ENCODE results near the gene TMEM213. TPM values are rescaled to one million over a fixed set of nuclear protein-coding genes. Genes with fewer than 3 reads are reported as not detected.

The TMEM213 gene
- total and polyA plus RNA-seq, 9 of the 15 experiments (the other 6 are each of a cell fraction or from before 2014, with no cell fraction given) = not detected

GRCh38 chr7:138814816-138815332 is 17.1 kb downstream of the TMEM213 start:
- CTCF ChIA-PET (ENCODE audit: low intra/inter-chr PET ratio) = no interaction called here
- ATAC-seq = no peak
- DNase-seq (ENCODE audit: extremely low read depth in 1 of 4, low spot score in 3 of 4) = no peak
- intact Hi-C loops (cut with micrococcal nuclease) = no loop called here
- H3K9me1 ChIP-seq (ENCODE audit: control insufficient read depth, insufficient read depth, low read length) = no peaks in the 10 kb centered on the region
- H3K4me3 ChIP-seq = no peak overlapping the region
- FAIRE-seq = no peak
- BruUV-seq (replicated peaks) = no TSS peak
- no peaks in the 10 kb centered on the region for H3K4me1 ChIP-seq (replicated peaks in 1 of 2; ENCODE audit: control insufficient read depth in 2 of 2, insufficient read depth in 2 of 2, low read length in 2 of 2)
- no peaks in the 10 kb centered on the region for H3K36me3 ChIP-seq (ENCODE audit: control insufficient read depth, insufficient read depth, low read length)
- H3K79me2 ChIP-seq (ENCODE audit: control insufficient read depth, insufficient read depth, low read length) = no peaks in the 10 kb centered on the region
- POLR2A ChIA-PET = interaction anchor here (0.6 kb wide), 1 partner anchor 203 kb away, joined by 4 read pairs; no protein-coding TSS in a partner anchor
- 0% methylated on average over 1 of the region's 1 CpG for WGBS (ENCODE audit: insufficient coverage, low coverage, missing lambda C conversion rate)
- no peaks in the 10 kb centered on the region for H3K9me3 ChIP-seq (replicated peaks; ENCODE audit: control insufficient read depth, insufficient read depth, low read depth, low read length)
- no peaks in the 10 kb centered on the region for H4K20me1 ChIP-seq (replicated peaks; ENCODE audit: control insufficient read depth, insufficient read depth, low read length)
- TF ChIP-seq BCLAF1 (IDR thresholded peaks at IDR 0.05; ENCODE audit: borderline replicate concordance in 1 of 2, control insufficient read depth in 1 of 2, low read depth in 2 of 2, low read length in 1 of 2) = no peak
- no peak for TF ChIP-seq NRF1 (conservative IDR thresholded peaks at IDR 0.05 in 1 of 2, IDR thresholded peaks at IDR 0.05 in 1 of 2)
- TF ChIP-seq, protein P1, sequence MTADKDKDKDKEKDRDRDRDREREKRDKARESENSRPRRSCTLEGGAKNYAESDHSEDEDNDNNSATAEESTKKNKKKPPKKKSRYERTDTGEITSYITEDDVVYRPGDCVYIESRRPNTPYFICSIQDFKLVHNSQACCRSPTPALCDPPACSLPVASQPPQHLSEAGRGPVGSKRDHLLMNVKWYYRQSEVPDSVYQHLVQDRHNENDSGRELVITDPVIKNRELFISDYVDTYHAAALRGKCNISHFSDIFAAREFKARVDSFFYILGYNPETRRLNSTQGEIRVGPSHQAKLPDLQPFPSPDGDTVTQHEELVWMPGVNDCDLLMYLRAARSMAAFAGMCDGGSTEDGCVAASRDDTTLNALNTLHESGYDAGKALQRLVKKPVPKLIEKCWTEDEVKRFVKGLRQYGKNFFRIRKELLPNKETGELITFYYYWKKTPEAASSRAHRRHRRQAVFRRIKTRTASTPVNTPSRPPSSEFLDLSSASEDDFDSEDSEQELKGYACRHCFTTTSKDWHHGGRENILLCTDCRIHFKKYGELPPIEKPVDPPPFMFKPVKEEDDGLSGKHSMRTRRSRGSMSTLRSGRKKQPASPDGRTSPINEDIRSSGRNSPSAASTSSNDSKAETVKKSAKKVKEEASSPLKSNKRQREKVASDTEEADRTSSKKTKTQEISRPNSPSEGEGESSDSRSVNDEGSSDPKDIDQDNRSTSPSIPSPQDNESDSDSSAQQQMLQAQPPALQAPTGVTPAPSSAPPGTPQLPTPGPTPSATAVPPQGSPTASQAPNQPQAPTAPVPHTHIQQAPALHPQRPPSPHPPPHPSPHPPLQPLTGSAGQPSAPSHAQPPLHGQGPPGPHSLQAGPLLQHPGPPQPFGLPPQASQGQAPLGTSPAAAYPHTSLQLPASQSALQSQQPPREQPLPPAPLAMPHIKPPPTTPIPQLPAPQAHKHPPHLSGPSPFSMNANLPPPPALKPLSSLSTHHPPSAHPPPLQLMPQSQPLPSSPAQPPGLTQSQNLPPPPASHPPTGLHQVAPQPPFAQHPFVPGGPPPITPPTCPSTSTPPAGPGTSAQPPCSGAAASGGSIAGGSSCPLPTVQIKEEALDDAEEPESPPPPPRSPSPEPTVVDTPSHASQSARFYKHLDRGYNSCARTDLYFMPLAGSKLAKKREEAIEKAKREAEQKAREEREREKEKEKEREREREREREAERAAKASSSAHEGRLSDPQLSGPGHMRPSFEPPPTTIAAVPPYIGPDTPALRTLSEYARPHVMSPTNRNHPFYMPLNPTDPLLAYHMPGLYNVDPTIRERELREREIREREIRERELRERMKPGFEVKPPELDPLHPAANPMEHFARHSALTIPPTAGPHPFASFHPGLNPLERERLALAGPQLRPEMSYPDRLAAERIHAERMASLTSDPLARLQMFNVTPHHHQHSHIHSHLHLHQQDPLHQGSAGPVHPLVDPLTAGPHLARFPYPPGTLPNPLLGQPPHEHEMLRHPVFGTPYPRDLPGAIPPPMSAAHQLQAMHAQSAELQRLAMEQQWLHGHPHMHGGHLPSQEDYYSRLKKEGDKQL (CRISPR knock-in tag; IDR thresholded peaks at IDR 0.05; ENCODE audit: borderline replicate concordance) = no peak
- TF ChIP-seq XRCC3 (IDR thresholded peaks at IDR 0.05) = no peak
- TF ChIP-seq ARID1B (IDR thresholded peaks at IDR 0.05) = no peak
- TF ChIP-seq NONO (IDR thresholded peaks at IDR 0.05; ENCODE audit: low read depth in 2 of 2, low read length in 1 of 2) = no peak
- TF ChIP-seq YY1 (IDR thresholded peaks at IDR 0.05; ENCODE audit: borderline replicate concordance in 1 of 3, control insufficient read depth in 1 of 3, extremely low read depth in 1 of 3, insufficient read depth in 3 of 3, insufficient read length in 1 of 3, insufficient replicate concordance in 2 of 3, low read depth in 1 of 3, low read length in 2 of 3) = no peak
- H2AFZ ChIP-seq (ENCODE audit: low read depth, low read length) = no peak overlapping the region
- no peak overlapping the region for H3K9ac ChIP-seq (ENCODE audit: insufficient read depth in 1 of 2, low read depth in 2 of 2, low read length in 2 of 2)
- no peak overlapping the region for H3K27ac ChIP-seq (ENCODE audit: extremely low read depth, low read depth, low read length)
- peaks cover 0 to 6% of the 10 kb centered on the region in 2 experiments for H3K27me3 ChIP-seq (ENCODE audit: control insufficient read depth in 2 of 2, insufficient read depth in 2 of 2, low read length in 2 of 2)
- no peak overlapping the region for H3K4me2 ChIP-seq (ENCODE audit: insufficient read depth, low read length)
- in situ Hi-C loops (cut with MboI) = no loop called here
